OCI-LY3 (cell line): ENCODE results near the gene CEACAM1.

Experiments used
- EZH2phosphoT487 ChIP-seq: fragments of 200-600 bp; shearing (Covaris generic); IDR thresholded peaks from 2 replicates; pipeline ENCODE4 v1.6.1; 2018; ENCODE audit warnings: antibody characterized with exemption, mixed run types, low read depth
- TF ChIP-seq, protein P1 (sequence below): fragments of 200-600, 300-600 bp; sonication (generic); IDR thresholded peaks from 2 replicates; pipeline ENCODE4 v1.5.1; 2014; ENCODE audit warnings: antibody characterized with exemption, low read length, low read depth

DNA sequence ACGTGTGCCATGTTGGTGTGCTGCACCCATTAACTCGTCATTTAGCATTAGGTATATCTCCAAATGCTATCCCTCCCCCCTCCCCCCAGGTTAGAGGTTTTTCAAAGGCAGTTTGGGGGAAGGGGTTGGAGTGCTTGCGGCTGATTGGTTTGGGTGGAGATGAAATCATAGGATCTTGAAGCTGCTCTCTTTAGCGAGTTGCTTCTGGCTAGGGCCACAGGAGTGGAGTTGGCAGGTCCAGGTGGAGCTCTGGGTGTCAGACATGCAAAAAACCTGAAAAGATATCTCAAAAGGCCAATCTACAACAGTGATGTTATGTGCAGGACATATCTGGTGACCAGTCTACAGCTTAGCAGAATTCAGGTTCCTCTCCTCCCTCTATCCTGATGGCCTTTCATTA, 52.9 kb downstream of the CEACAM1 start:
- TF ChIP-seq, protein P1, sequence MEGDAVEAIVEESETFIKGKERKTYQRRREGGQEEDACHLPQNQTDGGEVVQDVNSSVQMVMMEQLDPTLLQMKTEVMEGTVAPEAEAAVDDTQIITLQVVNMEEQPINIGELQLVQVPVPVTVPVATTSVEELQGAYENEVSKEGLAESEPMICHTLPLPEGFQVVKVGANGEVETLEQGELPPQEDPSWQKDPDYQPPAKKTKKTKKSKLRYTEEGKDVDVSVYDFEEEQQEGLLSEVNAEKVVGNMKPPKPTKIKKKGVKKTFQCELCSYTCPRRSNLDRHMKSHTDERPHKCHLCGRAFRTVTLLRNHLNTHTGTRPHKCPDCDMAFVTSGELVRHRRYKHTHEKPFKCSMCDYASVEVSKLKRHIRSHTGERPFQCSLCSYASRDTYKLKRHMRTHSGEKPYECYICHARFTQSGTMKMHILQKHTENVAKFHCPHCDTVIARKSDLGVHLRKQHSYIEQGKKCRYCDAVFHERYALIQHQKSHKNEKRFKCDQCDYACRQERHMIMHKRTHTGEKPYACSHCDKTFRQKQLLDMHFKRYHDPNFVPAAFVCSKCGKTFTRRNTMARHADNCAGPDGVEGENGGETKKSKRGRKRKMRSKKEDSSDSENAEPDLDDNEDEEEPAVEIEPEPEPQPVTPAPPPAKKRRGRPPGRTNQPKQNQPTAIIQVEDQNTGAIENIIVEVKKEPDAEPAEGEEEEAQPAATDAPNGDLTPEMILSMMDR = no peak
- TF ChIP-seq EZH2phosphoT487 = no peak
